ENCODE data around the gene RCBTB1.

DNA sequence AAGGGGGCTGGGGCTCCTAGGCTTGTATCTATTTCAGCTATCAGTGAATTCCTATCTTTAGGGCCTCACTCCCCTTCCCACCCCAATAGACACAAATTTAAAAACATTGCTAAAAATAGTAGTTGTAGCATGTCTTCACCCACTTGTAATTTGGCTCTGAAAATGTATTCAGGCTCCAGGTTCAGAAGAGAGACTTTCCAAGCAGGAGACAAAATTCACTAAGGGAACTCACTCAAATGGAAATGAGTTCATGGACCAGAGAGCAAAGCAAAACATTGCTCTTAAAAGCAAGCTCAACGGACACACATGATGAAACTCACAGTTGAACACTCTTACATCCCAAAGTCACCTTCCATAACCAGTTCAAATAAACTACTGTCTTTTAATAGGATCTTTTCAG lies 52.8 kb downstream of the RCBTB1 start:
- TF ChIP-seq MYNN (tag by site-specific recombination; IDR thresholded peaks at IDR 0.05; ENCODE audit: borderline replicate concordance): no peak
- TF ChIP-seq REPIN1 (tag by site-specific recombination; IDR thresholded peaks at IDR 0.05; ENCODE audit: low read depth): no peak
- TF ChIP-seq, protein P1, sequence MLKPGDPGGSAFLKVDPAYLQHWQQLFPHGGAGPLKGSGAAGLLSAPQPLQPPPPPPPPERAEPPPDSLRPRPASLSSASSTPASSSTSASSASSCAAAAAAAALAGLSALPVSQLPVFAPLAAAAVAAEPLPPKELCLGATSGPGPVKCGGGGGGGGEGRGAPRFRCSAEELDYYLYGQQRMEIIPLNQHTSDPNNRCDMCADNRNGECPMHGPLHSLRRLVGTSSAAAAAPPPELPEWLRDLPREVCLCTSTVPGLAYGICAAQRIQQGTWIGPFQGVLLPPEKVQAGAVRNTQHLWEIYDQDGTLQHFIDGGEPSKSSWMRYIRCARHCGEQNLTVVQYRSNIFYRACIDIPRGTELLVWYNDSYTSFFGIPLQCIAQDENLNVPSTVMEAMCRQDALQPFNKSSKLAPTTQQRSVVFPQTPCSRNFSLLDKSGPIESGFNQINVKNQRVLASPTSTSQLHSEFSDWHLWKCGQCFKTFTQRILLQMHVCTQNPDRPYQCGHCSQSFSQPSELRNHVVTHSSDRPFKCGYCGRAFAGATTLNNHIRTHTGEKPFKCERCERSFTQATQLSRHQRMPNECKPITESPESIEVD (tag by site-specific recombination; IDR thresholded peaks at IDR 0.05): no peak
- TF ChIP-seq, protein P2, sequence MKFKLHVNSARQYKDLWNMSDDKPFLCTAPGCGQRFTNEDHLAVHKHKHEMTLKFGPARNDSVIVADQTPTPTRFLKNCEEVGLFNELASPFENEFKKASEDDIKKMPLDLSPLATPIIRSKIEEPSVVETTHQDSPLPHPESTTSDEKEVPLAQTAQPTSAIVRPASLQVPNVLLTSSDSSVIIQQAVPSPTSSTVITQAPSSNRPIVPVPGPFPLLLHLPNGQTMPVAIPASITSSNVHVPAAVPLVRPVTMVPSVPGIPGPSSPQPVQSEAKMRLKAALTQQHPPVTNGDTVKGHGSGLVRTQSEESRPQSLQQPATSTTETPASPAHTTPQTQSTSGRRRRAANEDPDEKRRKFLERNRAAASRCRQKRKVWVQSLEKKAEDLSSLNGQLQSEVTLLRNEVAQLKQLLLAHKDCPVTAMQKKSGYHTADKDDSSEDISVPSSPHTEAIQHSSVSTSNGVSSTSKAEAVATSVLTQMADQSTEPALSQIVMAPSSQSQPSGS (tag by site-specific recombination; IDR thresholded peaks at IDR 0.05; ENCODE audit: low read depth): no peak
- TF ChIP-seq, protein P3, sequence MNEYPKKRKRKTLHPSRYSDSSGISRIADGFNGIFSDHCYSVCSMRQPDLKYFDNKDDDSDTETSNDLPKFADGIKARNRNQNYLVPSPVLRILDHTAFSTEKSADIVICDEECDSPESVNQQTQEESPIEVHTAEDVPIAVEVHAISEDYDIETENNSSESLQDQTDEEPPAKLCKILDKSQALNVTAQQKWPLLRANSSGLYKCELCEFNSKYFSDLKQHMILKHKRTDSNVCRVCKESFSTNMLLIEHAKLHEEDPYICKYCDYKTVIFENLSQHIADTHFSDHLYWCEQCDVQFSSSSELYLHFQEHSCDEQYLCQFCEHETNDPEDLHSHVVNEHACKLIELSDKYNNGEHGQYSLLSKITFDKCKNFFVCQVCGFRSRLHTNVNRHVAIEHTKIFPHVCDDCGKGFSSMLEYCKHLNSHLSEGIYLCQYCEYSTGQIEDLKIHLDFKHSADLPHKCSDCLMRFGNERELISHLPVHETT (tag by site-specific recombination; IDR thresholded peaks at IDR 0.05): no peak
- TF ChIP-seq, protein P4, sequence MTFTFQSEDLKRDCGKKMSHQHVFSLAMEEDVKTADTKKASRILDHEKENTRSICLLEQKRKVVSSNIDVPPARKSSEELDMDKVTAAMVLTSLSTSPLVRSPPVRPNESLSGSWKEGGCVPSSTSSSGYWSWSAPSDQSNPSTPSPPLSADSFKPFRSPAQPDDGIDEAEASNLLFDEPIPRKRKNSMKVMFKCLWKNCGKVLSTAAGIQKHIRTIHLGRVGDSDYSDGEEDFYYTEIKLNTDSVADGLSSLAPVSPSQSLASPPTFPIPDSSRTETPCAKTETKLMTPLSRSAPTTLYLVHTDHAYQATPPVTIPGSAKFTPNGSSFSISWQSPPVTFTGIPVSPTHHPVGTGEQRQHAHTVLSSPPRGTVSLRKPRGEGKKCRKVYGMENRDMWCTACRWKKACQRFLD (tag by site-specific recombination; IDR thresholded peaks at IDR 0.05): no peak
- TF ChIP-seq ZNF211 (tag by site-specific recombination; IDR thresholded peaks at IDR 0.05; ENCODE audit: low read depth): no peak
- TF ChIP-seq, protein P5, sequence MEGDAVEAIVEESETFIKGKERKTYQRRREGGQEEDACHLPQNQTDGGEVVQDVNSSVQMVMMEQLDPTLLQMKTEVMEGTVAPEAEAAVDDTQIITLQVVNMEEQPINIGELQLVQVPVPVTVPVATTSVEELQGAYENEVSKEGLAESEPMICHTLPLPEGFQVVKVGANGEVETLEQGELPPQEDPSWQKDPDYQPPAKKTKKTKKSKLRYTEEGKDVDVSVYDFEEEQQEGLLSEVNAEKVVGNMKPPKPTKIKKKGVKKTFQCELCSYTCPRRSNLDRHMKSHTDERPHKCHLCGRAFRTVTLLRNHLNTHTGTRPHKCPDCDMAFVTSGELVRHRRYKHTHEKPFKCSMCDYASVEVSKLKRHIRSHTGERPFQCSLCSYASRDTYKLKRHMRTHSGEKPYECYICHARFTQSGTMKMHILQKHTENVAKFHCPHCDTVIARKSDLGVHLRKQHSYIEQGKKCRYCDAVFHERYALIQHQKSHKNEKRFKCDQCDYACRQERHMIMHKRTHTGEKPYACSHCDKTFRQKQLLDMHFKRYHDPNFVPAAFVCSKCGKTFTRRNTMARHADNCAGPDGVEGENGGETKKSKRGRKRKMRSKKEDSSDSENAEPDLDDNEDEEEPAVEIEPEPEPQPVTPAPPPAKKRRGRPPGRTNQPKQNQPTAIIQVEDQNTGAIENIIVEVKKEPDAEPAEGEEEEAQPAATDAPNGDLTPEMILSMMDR (tag by site-specific recombination; IDR thresholded peaks at IDR 0.05): no peak
- no peak for TF ChIP-seq YY1 (tag by site-specific recombination; IDR thresholded peaks at IDR 0.05)
- no peak for TF ChIP-seq ZNF239 (tag by site-specific recombination; IDR thresholded peaks at IDR 0.05)
- TF ChIP-seq ZBTB21 (tag by site-specific recombination; IDR thresholded peaks at IDR 0.05): no peak
- no peak for TF ChIP-seq ZNF274 (IDR thresholded peaks at IDR 0.05; ENCODE audit: low read length)
- TF ChIP-seq ZNF274 (tag by site-specific recombination; IDR thresholded peaks at IDR 0.05; ENCODE audit: borderline replicate concordance): no peak
- TF ChIP-seq, protein P6, sequence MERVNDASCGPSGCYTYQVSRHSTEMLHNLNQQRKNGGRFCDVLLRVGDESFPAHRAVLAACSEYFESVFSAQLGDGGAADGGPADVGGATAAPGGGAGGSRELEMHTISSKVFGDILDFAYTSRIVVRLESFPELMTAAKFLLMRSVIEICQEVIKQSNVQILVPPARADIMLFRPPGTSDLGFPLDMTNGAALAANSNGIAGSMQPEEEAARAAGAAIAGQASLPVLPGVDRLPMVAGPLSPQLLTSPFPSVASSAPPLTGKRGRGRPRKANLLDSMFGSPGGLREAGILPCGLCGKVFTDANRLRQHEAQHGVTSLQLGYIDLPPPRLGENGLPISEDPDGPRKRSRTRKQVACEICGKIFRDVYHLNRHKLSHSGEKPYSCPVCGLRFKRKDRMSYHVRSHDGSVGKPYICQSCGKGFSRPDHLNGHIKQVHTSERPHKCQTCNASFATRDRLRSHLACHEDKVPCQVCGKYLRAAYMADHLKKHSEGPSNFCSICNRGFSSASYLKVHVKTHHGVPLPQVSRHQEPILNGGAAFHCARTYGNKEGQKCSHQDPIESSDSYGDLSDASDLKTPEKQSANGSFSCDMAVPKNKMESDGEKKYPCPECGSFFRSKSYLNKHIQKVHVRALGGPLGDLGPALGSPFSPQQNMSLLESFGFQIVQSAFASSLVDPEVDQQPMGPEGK (tag by site-specific recombination; IDR thresholded peaks at IDR 0.05): no peak

All from HEK293 (cell line).